ENCODE results near the gene ANTXRL. TPM values are rescaled to one million over a fixed set of nuclear protein-coding genes. Genes with fewer than 3 reads are reported as not detected.
"Not testable (repeated sequence)": the region's sequence is repeated elsewhere in the genome, so short reads cannot be mapped to it uniquely, and the experiment has no call there.

ANTXRL gene
- total RNA-seq, 1 donor from 2014 or later: not detected

- H3K27ac ChIP-seq (replicated peaks): no peak overlapping the region
- TF ChIP-seq, protein P1, sequence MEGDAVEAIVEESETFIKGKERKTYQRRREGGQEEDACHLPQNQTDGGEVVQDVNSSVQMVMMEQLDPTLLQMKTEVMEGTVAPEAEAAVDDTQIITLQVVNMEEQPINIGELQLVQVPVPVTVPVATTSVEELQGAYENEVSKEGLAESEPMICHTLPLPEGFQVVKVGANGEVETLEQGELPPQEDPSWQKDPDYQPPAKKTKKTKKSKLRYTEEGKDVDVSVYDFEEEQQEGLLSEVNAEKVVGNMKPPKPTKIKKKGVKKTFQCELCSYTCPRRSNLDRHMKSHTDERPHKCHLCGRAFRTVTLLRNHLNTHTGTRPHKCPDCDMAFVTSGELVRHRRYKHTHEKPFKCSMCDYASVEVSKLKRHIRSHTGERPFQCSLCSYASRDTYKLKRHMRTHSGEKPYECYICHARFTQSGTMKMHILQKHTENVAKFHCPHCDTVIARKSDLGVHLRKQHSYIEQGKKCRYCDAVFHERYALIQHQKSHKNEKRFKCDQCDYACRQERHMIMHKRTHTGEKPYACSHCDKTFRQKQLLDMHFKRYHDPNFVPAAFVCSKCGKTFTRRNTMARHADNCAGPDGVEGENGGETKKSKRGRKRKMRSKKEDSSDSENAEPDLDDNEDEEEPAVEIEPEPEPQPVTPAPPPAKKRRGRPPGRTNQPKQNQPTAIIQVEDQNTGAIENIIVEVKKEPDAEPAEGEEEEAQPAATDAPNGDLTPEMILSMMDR (IDR thresholded peaks at IDR 0.05; ENCODE audit: borderline replicate concordance): no peak
- no peak overlapping the region for H3K4me3 ChIP-seq
- no peaks in the 10 kb centered on the region for H3K36me3 ChIP-seq
- intact Hi-C loops (cut with micrococcal nuclease): no loop called here
- no peaks in the 10 kb centered on the region for H3K9me3 ChIP-seq (replicated peaks)
- H3K4me1 ChIP-seq: peaks cover 13% of the 10 kb centered on the region
- DNase-seq: no peak
- H3K27me3 ChIP-seq (ENCODE audit: low read depth): no peaks in the 10 kb centered on the region
These were observed 10.8 kb downstream of the ANTXRL start for GRCh38 chr10:46297406-46298204.

- H3K36me3 ChIP-seq: no peaks in the 10 kb centered on the region
- TF ChIP-seq, protein P1 (IDR thresholded peaks at IDR 0.05; ENCODE audit: borderline replicate concordance): no peak
- peaks cover 12% of the 10 kb centered on the region for H3K4me1 ChIP-seq
- H3K9me3 ChIP-seq (replicated peaks): no peaks in the 10 kb centered on the region
- DNase-seq: no peak
- peak overlapping the region; percentile 68 for H3K27ac ChIP-seq (replicated peaks)
- no peak overlapping the region for H3K4me3 ChIP-seq
- intact Hi-C loops (cut with micrococcal nuclease): no loop called here
- no peaks in the 10 kb centered on the region for H3K27me3 ChIP-seq (ENCODE audit: low read depth)
These were observed 11.9 kb downstream of the ANTXRL start for GRCh38 chr10:46298477-46299285.

DNA sequence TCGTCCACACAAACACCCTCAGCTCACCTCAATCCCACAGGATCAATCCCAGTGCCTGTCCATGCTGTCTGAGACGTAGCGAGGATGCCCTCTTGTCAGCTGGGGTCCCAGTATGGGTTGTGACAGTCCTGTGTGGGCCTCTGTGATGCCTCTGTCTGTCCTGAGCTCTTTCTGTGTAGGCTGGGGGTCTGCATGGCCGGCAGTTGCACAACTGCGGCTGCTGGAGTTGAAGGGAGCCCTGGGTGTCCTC is 12.4 kb downstream of the ANTXRL start:
- TF ChIP-seq, protein P1 (IDR thresholded peaks at IDR 0.05; ENCODE audit: borderline replicate concordance): no peak
- no peaks in the 10 kb centered on the region for H3K9me3 ChIP-seq (replicated peaks)
- H3K36me3 ChIP-seq: no peaks in the 10 kb centered on the region
- H3K27me3 ChIP-seq (ENCODE audit: low read depth): no peaks in the 10 kb centered on the region
- intact Hi-C loops (cut with micrococcal nuclease): no loop called here
- peak overlapping the region; percentile 68 for H3K27ac ChIP-seq (replicated peaks)
- DNase-seq: no peak
- H3K4me1 ChIP-seq: peaks cover 12% of the 10 kb centered on the region
- H3K4me3 ChIP-seq: no peak overlapping the region

DNA sequence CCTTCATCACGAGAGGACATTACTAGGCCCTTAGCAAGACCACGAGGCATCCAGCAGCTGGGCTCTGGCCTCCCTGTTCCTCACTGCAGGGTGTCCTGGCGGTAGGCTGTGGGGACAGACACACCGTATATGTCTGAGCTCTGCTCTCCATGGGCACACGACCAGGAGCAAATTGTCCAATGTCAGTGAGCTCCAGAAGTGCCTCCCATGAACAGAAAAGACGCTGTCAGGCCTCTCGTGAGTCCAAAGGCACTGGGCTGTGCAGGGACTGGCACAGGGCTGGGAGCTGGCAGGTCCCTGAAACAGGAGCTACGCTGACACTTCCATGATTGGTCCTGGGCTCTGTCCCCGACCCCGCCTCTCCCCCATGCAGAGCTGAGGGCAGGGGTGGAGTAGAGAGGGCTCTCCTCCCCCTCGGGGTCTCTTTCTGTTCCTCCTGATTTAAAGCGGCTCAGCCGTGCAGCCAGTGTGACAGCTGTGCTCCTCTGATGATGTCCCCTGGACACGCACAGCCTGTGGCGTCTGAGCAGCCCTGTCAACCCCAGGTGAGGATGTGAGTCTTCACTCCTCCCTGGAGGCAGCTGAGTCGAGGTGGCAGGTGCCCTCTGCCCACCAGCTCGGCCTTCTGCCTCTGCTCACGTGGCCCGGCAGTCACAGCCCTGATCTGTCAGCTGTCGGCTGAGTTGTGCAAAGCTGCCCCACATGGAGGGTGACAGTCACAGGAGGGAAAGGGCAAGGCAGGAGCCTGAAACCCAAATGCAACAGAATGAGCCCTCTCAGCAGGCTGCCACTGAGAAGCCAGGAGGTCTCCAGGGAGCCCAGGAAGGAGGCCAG is 13.0 kb downstream of the ANTXRL start:
- intact Hi-C loops (cut with micrococcal nuclease): no loop called here
- no peak for DNase-seq
- H3K27ac ChIP-seq (replicated peaks): peak overlapping the region; percentile 68
- H3K36me3 ChIP-seq: no peaks in the 10 kb centered on the region
- no peaks in the 10 kb centered on the region for H3K9me3 ChIP-seq (replicated peaks)
- TF ChIP-seq, protein P1 (IDR thresholded peaks at IDR 0.05; ENCODE audit: borderline replicate concordance): no peak
- H3K27me3 ChIP-seq (ENCODE audit: low read depth): no peaks in the 10 kb centered on the region
- no peak overlapping the region for H3K4me3 ChIP-seq
- H3K4me1 ChIP-seq: peaks cover 12% of the 10 kb centered on the region

- H3K4me3 ChIP-seq; H3K9me3 ChIP-seq (replicated peaks); intact Hi-C loops (cut with micrococcal nuclease); H3K27me3 ChIP-seq (ENCODE audit: low read depth); DNase-seq; H3K36me3 ChIP-seq: not testable (repeated sequence)
- Histone ChIP-seq H3K27ac (replicated peaks) (peak overlapping the region; percentile 68), H3K4me1 (peaks cover 12% of the 10 kb centered on the region)
These were observed 13.5 kb downstream of the ANTXRL start for GRCh38 chr10:46300370-46300711.

All from left ventricle myocardium inferior (tissue), 1 donor.